Body of pancreas (tissue), 4 donors: ENCODE results near the gene CCDC81.

ENCODE experiments used
- POLR2A ChIP-seq, 3 donors: fragments of 450-650 bp; IDR thresholded peaks; one replicate each; pipeline ENCODE4 v1.6.1; 2016; ENCODE audit warnings: antibody characterized with exemption in 3 of 3, mild to moderate bottlenecking in 2 of 3
- TF ChIP-seq, protein P1 (sequence below), 7 experiments: fragments of 450-650 bp in 4 of 7; fragments of 200-600 bp in 3 of 7; sonication (generic) in 3 of 7; IDR thresholded peaks; one replicate each; pipeline ENCODE4 v1.5.1; 2016 to 2019; ENCODE audit warnings: antibody characterized with exemption in 7 of 7

DNA sequence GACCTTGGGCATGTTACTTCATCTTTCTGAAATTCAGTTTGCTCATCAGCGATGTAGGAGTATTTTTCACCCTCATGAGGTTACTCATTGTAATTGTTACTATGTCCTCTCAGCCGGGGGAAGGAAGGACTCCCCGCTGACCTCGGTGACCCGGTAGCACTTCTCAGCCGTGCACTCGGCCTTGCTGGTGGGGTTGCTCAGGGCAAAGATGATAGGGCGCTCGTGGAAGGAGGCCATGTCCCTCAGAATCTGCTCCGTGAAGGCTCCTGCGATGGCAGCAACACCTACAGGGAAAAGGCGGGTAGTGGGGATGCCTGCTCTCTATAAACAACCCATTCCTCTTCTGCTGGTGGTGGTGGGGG lies 72.2 kb downstream of the CCDC81 start:
- TF ChIP-seq, protein P1, sequence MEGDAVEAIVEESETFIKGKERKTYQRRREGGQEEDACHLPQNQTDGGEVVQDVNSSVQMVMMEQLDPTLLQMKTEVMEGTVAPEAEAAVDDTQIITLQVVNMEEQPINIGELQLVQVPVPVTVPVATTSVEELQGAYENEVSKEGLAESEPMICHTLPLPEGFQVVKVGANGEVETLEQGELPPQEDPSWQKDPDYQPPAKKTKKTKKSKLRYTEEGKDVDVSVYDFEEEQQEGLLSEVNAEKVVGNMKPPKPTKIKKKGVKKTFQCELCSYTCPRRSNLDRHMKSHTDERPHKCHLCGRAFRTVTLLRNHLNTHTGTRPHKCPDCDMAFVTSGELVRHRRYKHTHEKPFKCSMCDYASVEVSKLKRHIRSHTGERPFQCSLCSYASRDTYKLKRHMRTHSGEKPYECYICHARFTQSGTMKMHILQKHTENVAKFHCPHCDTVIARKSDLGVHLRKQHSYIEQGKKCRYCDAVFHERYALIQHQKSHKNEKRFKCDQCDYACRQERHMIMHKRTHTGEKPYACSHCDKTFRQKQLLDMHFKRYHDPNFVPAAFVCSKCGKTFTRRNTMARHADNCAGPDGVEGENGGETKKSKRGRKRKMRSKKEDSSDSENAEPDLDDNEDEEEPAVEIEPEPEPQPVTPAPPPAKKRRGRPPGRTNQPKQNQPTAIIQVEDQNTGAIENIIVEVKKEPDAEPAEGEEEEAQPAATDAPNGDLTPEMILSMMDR (IDR thresholded peaks at IDR 0.05), result no peak
- TF ChIP-seq POLR2A (IDR thresholded peaks at IDR 0.05), result no peak
